IMR-90 (cell line): ENCODE data around the gene RCAN2. TPM values are rescaled to one million over a fixed set of nuclear protein-coding genes. Genes with fewer than 3 reads are reported as not detected.

Experiments used
- ATAC-seq: fragments of 200-7000 bp; cut with Tn5 transposase; 2 replicates; pipeline ENCODE4 v1.9.1; 2020; ENCODE audit warnings: low read depth, mild to moderate bottlenecking, moderate library complexity
- BruUV-seq: library from RNA; stranded (reverse); fragments of 400-500 nt; replicated peaks from 2 replicates; lab custom pipeline; 2021; lab: Mats Ljungman, UMichigan
- CTCF ChIA-PET: fragments of 300-600 bp; formaldehyde crosslinking; extraction: SDS; loops from one replicate; lab custom pipeline; 2021; ENCODE audit warnings: antibody characterized with exemption; lab: Yijun Ruan, JAX
- POLR2A ChIA-PET: fragments of 300-600 bp; sonication (Branson Sonifier 250); formaldehyde crosslinking; loops from one replicate; lab custom pipeline; 2022; ENCODE audit warnings: antibody characterized with exemption; ENCODE audit not compliant: unreplicated experiment; lab: Charles Lee
- DNase-seq: peaks from one replicate; pipeline ENCODE4 v3.0.0; 2013
- H2AFZ ChIP-seq: replicated peaks from 2 replicates; pipeline ENCODE3; 2013; ENCODE audit warnings: low read length, mild to moderate bottlenecking; ENCODE audit not compliant: poor library complexity
- H2AK5ac ChIP-seq: 2 replicates; pipeline ENCODE4 v1.6.1; 2013; ENCODE audit warnings: low read depth, low read length, inconsistent platforms
- H2AK9ac ChIP-seq: replicated peaks from 2 replicates; pipeline ENCODE3; 2013; ENCODE audit warnings: mild to moderate bottlenecking, low read depth, low read length, moderate library complexity; ENCODE audit not compliant: poor library complexity
- H2BK120ac ChIP-seq: 2 replicates; pipeline ENCODE4 v1.6.1; 2013; ENCODE audit warnings: low read depth, low read length, inconsistent platforms
- H2BK15ac ChIP-seq: 3 replicates; pipeline ENCODE4 v1.6.1; 2013; ENCODE audit warnings: low read depth, low read length, inconsistent platforms
- H2BK20ac ChIP-seq: 2 replicates; pipeline ENCODE4 v1.6.1; 2013; ENCODE audit warnings: low read depth, mild to moderate bottlenecking, inconsistent platforms, low read length, moderate library complexity
- H2BK5ac ChIP-seq: 2 replicates; pipeline ENCODE4 v1.6.1; 2013; ENCODE audit warnings: mild to moderate bottlenecking, low read depth, low read length, inconsistent platforms; ENCODE audit not compliant: poor library complexity, severe bottlenecking
- H3K14ac ChIP-seq: replicated peaks from 2 replicates; pipeline ENCODE4 v1.6.1; 2013; ENCODE audit warnings: low read depth, low read length, inconsistent platforms
- H3K18ac ChIP-seq: 2 replicates; pipeline ENCODE4 v1.6.1; 2013; ENCODE audit warnings: low read depth, low read length, control low read depth
- H3K23ac ChIP-seq: 2 replicates; pipeline ENCODE4 v1.6.1; 2013; ENCODE audit warnings: low read depth, low read length, inconsistent platforms
- H3K27ac ChIP-seq: 2 replicates; pipeline ENCODE4 v1.5.1; 2013; ENCODE audit warnings: mild to moderate bottlenecking, control low read depth, low read length; ENCODE audit not compliant: insufficient read depth
- H3K27me3 ChIP-seq: 2 replicates; pipeline ENCODE4 v1.6.1; 2013; ENCODE audit warnings: low read length; ENCODE audit not compliant: control insufficient read depth, insufficient read depth
- H3K36me3 ChIP-seq: 2 replicates; pipeline ENCODE4 v1.6.1; 2013; ENCODE audit warnings: low read length, mixed read lengths; ENCODE audit not compliant: control insufficient read depth, insufficient read depth
- H3K4ac ChIP-seq: 2 replicates; pipeline ENCODE4 v1.6.1; 2013; ENCODE audit warnings: low read depth, low read length, inconsistent platforms
- H3K4me1 ChIP-seq: 2 replicates; pipeline ENCODE4 v1.6.1; 2013; ENCODE audit warnings: low read length, mixed read lengths; ENCODE audit not compliant: control insufficient read depth, insufficient read depth
- H3K4me2 ChIP-seq: 2 replicates; pipeline ENCODE4 v1.6.1; 2013; ENCODE audit warnings: low read depth, mild to moderate bottlenecking, control low read depth, low read length, moderate library complexity
- H3K4me3 ChIP-seq: 2 replicates; pipeline ENCODE4 v1.5.1; 2013; ENCODE audit warnings: low read depth, mild to moderate bottlenecking, control low read depth, low read length, moderate library complexity; ENCODE audit not compliant: insufficient read depth
- H3K56ac ChIP-seq: 2 replicates; pipeline ENCODE4 v1.6.1; 2013; ENCODE audit warnings: low read length, inconsistent platforms; ENCODE audit not compliant: insufficient read depth; ENCODE audit errors: extremely low read depth
- H3K79me1 ChIP-seq, 2 experiments: 2 replicates each; pipeline ENCODE4 v1.6.1; 2013; ENCODE audit warnings: low read length in 2 of 2, inconsistent platforms in 1 of 2, low read depth in 1 of 2
- H3K9ac ChIP-seq: 2 replicates; pipeline ENCODE4 v1.6.1; 2013; ENCODE audit warnings: low read depth, low read length, control low read depth
- H3K9me1 ChIP-seq: 2 replicates; pipeline ENCODE4 v1.6.1; 2013; ENCODE audit warnings: low read length, inconsistent platforms; ENCODE audit not compliant: insufficient read depth
- H3K9me3 ChIP-seq: 2 replicates; pipeline ENCODE4 v1.6.1; 2013; ENCODE audit warnings: low read length; ENCODE audit not compliant: control insufficient read depth, insufficient read depth
- H4K20me1 ChIP-seq: 2 replicates; pipeline ENCODE4 v1.6.1; 2013; ENCODE audit warnings: low read length, inconsistent platforms; ENCODE audit not compliant: insufficient read depth
- H4K5ac ChIP-seq: 2 replicates; pipeline ENCODE4 v1.6.1; 2013; ENCODE audit warnings: mild to moderate bottlenecking, low read depth, low read length, control low read depth
- H4K8ac ChIP-seq, 2 experiments: 2 replicates each; pipeline ENCODE4 v1.6.1; 2013; ENCODE audit warnings: low read depth in 2 of 2, low read length in 2 of 2, control low read depth in 1 of 2, inconsistent platforms in 1 of 2
- H4K91ac ChIP-seq: 2 replicates; pipeline ENCODE4 v1.6.1; 2013; ENCODE audit warnings: low read depth, low read length, inconsistent platforms; ENCODE audit not compliant: insufficient read depth
- BHLHE40 ChIP-seq: fragments of 150-350 bp; IDR thresholded peaks from 2 replicates; pipeline ENCODE4 v1.6.1; 2016; ENCODE audit warnings: mild to moderate bottlenecking, low read depth, low read length
- CEBPB ChIP-seq: IDR thresholded peaks from 2 replicates; pipeline ENCODE4 v1.6.1; 2012; ENCODE audit warnings: low read depth, low read length, improper control_type of control experiment
- CHD1 ChIP-seq: IDR thresholded peaks from 2 replicates; pipeline ENCODE4 v1.6.1; 2012; ENCODE audit warnings: low read depth, low read length, improper control_type of control experiment
- FOS ChIP-seq: fragments of 150-350 bp; IDR thresholded peaks from 2 replicates; pipeline ENCODE4 v1.6.1; 2016; ENCODE audit warnings: low read depth, low read length
- MAFK ChIP-seq: IDR thresholded peaks from 2 replicates; pipeline ENCODE4 v1.6.1; 2012; ENCODE audit warnings: low read depth, low read length, improper control_type of control experiment
- MAZ ChIP-seq: IDR thresholded peaks from 2 replicates; pipeline ENCODE4 v1.6.1; 2012; ENCODE audit warnings: low read depth, mild to moderate bottlenecking, low read length, improper control_type of control experiment, moderate library complexity, borderline replicate concordance
- MXI1 ChIP-seq: IDR thresholded peaks from 2 replicates; pipeline ENCODE4 v1.6.1; 2012; ENCODE audit warnings: low read depth, mild to moderate bottlenecking, low read length, moderate library complexity, borderline replicate concordance
- NFE2L2 ChIP-seq: fragments of 150-350 bp; IDR thresholded peaks from 2 replicates; pipeline ENCODE4 v1.6.1; 2016; ENCODE audit warnings: low read depth, mild to moderate bottlenecking, low read length
- POLR2A ChIP-seq: IDR thresholded peaks from 2 replicates; pipeline ENCODE4 v1.6.1; 2012; ENCODE audit warnings: mild to moderate bottlenecking, low read depth, low read length
- RAD21 ChIP-seq: IDR thresholded peaks from 2 replicates; pipeline ENCODE4 v1.6.1; 2012; ENCODE audit warnings: low read length, improper control_type of control experiment
- RCOR1 ChIP-seq: IDR thresholded peaks from 2 replicates; pipeline ENCODE4 v1.6.1; 2012; ENCODE audit warnings: mild to moderate bottlenecking, low read length, improper control_type of control experiment; ENCODE audit not compliant: insufficient replicate concordance
- RFX5 ChIP-seq: IDR thresholded peaks from 2 replicates; pipeline ENCODE4 v1.8.0; 2012; ENCODE audit warnings: low read depth, mild to moderate bottlenecking, low read length, moderate library complexity
- SMC3 ChIP-seq: fragments of 150-350 bp; IDR thresholded peaks from 2 replicates; pipeline ENCODE4 v1.6.1; 2016; ENCODE audit warnings: low read depth, mild to moderate bottlenecking, antibody characterized with exemption, low read length, moderate library complexity
- WGBS, 2 experiments: methylation state at CpG; one replicate each; pipeline versions ENCODE4 v1.1.5 to v1.1.7; 2013; ENCODE audit warnings: missing lambda C conversion rate in 2 of 2; ENCODE audit not compliant: insufficient read length in 1 of 2; ENCODE audit errors: extremely low coverage in 2 of 2; 5-methylcytosine and 5-hydroxymethylcytosine counted together
- dilution Hi-C: fragments of 300-500 bp; cut with HindIII; formaldehyde crosslinking; loops from one replicate; pipeline ENCODE4 v1.14.3; 2018; ENCODE audit warnings: low sequenced_read_pairs; ENCODE audit not compliant: unreplicated experiment
- in situ Hi-C: fragments of 300-500 bp; cut with MboI; formaldehyde crosslinking; loops from 3 replicates; pipeline ENCODE4 v1.14.3; 2019; ENCODE audit warnings: low sequenced_read_pairs, inconsistent platforms, mixed read lengths
- intact Hi-C: fragments of 100-400 bp; cut with micrococcal nuclease; formaldehyde crosslinking; loops from 2 replicates; pipeline ENCODE4 v1.10.0; 2022
- polyA plus RNA-seq, 3 experiments: library from polyadenylated mRNA; depleted of rRNA; stranded (reverse); fragments of >200 nt; gene quantifications; 2 replicates each; pipeline ENCODE4 v1.2.3, GENCODE V29; 2012; ENCODE audit warnings: low replicate concordance in 1 of 3
- total RNA-seq: library from RNA; depleted of rRNA; stranded (reverse); fragments of >200 nt; gene quantifications from 2 replicates; pipeline ENCODE4 v1.2.3, GENCODE V29; 2012
- TF ChIP-seq, protein P1 (sequence below): fragments of 150-350 bp; IDR thresholded peaks from 2 replicates; pipeline ENCODE4 v1.6.1; 2017; ENCODE audit warnings: mild to moderate bottlenecking, antibody characterized with exemption, low read length, low read depth
- TF ChIP-seq, protein P2 (sequence below): fragments of 150-350 bp; IDR thresholded peaks from 2 replicates; pipeline ENCODE4 v1.6.1; 2016; ENCODE audit warnings: low read depth, mild to moderate bottlenecking, low read length, moderate library complexity, borderline replicate concordance
- TF ChIP-seq, protein P3 (sequence below): conservative IDR thresholded peaks from 2 replicates; pipeline ENCODE4 v1.5.1; 2012; ENCODE audit warnings: mild to moderate bottlenecking, low read depth, low read length, improper control_type of control experiment

RCAN2 gene
- total and polyA plus RNA-seq, 2 of the 4 experiments (the other 2 are of a cell fraction) = 1.3 to 1.8 TPM

DNA sequence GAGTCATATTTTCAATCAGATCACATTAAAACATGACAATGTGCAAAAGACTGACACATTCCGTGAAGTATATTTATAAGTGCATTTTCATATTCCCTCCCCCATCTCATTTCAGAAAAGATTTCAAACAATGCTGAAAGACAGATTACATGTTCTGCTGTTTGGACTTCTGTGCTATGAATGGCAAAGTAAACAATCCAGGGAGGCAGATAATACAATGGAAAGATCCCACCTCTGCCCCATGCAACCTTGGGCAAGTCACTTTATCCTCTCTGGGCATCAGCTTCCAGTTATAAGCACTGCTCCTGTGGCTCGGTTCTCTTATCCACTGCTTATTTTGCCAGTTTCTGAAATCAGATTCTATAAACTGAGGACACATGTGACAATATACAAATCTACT, 110.2 kb downstream of the RCAN2 start:
- POLR2A ChIA-PET = no interaction called here
- dilution Hi-C loops = no loop called here
- in situ Hi-C loops = no loop called here

More for the DNA sequence above, 110.2 kb downstream of the RCAN2 start:
- H2AK5ac ChIP-seq = no peak overlapping the region
- H4K8ac ChIP-seq = no peak overlapping the region
- H2AFZ ChIP-seq = no peak overlapping the region
- H2BK20ac ChIP-seq = no peak overlapping the region
- H2BK15ac ChIP-seq = no peak overlapping the region
- no peaks in the 10 kb centered on the region for H3K4me1 ChIP-seq
- H3K4ac ChIP-seq = no peak overlapping the region
- H3K4me2 ChIP-seq = no peak overlapping the region
- no peak overlapping the region for H2BK120ac ChIP-seq
- H4K91ac ChIP-seq = no peak overlapping the region
- H4K5ac ChIP-seq = no peak overlapping the region
- no peak overlapping the region for H3K4me3 ChIP-seq
- H4K20me1 ChIP-seq = no peaks in the 10 kb centered on the region
- no CpG with 5 or more reads among the region's 2 CpGs for WGBS, 2 experiments
- H3K18ac ChIP-seq = no peak overlapping the region
- no peaks in the 10 kb centered on the region for H3K79me1 ChIP-seq
- ATAC-seq (no peak), DNase-seq (no peak)
- H3K36me3 ChIP-seq = no peaks in the 10 kb centered on the region
- TF ChIP-seq POLR2A (no peak), CEBPB (no peak), SMC3 (no peak), MAZ (no peak), RAD21 (no peak), BHLHE40 (no peak), MAFK (no peak), NFE2L2 (no peak), RFX5 (no peak), MXI1 (no peak), FOS (no peak), CHD1 (no peak), RCOR1 (no peak)
- TF ChIP-seq, protein P1, sequence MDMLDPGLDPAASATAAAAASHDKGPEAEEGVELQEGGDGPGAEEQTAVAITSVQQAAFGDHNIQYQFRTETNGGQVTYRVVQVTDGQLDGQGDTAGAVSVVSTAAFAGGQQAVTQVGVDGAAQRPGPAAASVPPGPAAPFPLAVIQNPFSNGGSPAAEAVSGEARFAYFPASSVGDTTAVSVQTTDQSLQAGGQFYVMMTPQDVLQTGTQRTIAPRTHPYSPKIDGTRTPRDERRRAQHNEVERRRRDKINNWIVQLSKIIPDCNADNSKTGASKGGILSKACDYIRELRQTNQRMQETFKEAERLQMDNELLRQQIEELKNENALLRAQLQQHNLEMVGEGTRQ = no peak
- TF ChIP-seq, protein P2, sequence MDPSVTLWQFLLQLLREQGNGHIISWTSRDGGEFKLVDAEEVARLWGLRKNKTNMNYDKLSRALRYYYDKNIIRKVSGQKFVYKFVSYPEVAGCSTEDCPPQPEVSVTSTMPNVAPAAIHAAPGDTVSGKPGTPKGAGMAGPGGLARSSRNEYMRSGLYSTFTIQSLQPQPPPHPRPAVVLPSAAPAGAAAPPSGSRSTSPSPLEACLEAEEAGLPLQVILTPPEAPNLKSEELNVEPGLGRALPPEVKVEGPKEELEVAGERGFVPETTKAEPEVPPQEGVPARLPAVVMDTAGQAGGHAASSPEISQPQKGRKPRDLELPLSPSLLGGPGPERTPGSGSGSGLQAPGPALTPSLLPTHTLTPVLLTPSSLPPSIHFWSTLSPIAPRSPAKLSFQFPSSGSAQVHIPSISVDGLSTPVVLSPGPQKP = no peak
- TF ChIP-seq, protein P3, sequence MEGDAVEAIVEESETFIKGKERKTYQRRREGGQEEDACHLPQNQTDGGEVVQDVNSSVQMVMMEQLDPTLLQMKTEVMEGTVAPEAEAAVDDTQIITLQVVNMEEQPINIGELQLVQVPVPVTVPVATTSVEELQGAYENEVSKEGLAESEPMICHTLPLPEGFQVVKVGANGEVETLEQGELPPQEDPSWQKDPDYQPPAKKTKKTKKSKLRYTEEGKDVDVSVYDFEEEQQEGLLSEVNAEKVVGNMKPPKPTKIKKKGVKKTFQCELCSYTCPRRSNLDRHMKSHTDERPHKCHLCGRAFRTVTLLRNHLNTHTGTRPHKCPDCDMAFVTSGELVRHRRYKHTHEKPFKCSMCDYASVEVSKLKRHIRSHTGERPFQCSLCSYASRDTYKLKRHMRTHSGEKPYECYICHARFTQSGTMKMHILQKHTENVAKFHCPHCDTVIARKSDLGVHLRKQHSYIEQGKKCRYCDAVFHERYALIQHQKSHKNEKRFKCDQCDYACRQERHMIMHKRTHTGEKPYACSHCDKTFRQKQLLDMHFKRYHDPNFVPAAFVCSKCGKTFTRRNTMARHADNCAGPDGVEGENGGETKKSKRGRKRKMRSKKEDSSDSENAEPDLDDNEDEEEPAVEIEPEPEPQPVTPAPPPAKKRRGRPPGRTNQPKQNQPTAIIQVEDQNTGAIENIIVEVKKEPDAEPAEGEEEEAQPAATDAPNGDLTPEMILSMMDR = no peak
- CTCF ChIA-PET = no interaction called here
- no TSS peak for BruUV-seq
- H2BK5ac ChIP-seq = no peak overlapping the region
- intact Hi-C loops = no loop called here
- no peak overlapping the region for H3K23ac ChIP-seq
- H3K9ac ChIP-seq = no peak overlapping the region
- no peaks in the 10 kb centered on the region for H3K9me1 ChIP-seq
- H3K14ac ChIP-seq = no peak overlapping the region
- H3K9me3 ChIP-seq = no peaks in the 10 kb centered on the region
- no peak overlapping the region for H3K56ac ChIP-seq
- no peak overlapping the region for H3K27ac ChIP-seq
- no peak overlapping the region for H2AK9ac ChIP-seq
- no peaks in the 10 kb centered on the region for H3K27me3 ChIP-seq
